HG02970 (cell line): ENCODE data around the gene TTC22.

Experiments
- ATAC-seq: cut with Tn5 transposase; IDR thresholded peaks from one replicate; pipeline ENCODE4 v1.9.1; 2021; ENCODE audit warnings: mild to moderate bottlenecking, moderate library complexity, moderate number of reproducible peaks; ENCODE audit not compliant: unreplicated experiment, low FRiP score

The TTC22 gene

GRCh38 chr1:54763816-54764132, 37.3 kb downstream of the TTC22 start:
- ATAC-seq: no peak

- ATAC-seq: no peak
These were observed 42.3 kb downstream of the TTC22 start for GRCh38 chr1:54758678-54759348.

GRCh38 chr1:54757833-54758232, 43.3 kb downstream of the TTC22 start:
- no peak for ATAC-seq

- ATAC-seq: no peak
These were observed 46.4 kb downstream of the TTC22 start for GRCh38 chr1:54754486-54755285.

GRCh38 chr1:54754045-54754444, 47.1 kb downstream of the TTC22 start:
- ATAC-seq: no peak

GRCh38 chr1:54751426-54751825, 49.7 kb downstream of the TTC22 start:
- no peak for ATAC-seq

GRCh38 chr1:54750596-54750995, 50.5 kb downstream of the TTC22 start:
- no peak for ATAC-seq

- ATAC-seq: no peak
These were observed 52.9 kb downstream of the TTC22 start for GRCh38 chr1:54748094-54748835.

GRCh38 chr1:54745864-54746263, 55.3 kb downstream of the TTC22 start:
- ATAC-seq: no peak

- ATAC-seq: no peak
These were observed 55.8 kb downstream of the TTC22 start for GRCh38 chr1:54745274-54745673.

GRCh38 chr1:54744696-54745095, 56.4 kb downstream of the TTC22 start:
- no peak for ATAC-seq

- no peak for ATAC-seq
These were observed 57.5 kb downstream of the TTC22 start for GRCh38 chr1:54743416-54744226.

- no peak for ATAC-seq
These were observed 58.8 kb downstream of the TTC22 start for GRCh38 chr1:54742282-54742681.

- no peak for ATAC-seq
These were observed 59.6 kb downstream of the TTC22 start for GRCh38 chr1:54741531-54741930.

- no peak for ATAC-seq
These were observed 62.9 kb downstream of the TTC22 start for GRCh38 chr1:54738244-54738643.

GRCh38 chr1:54736685-54737084, 64.4 kb downstream of the TTC22 start:
- no peak for ATAC-seq
